ENCODE measurements around the gene CWC27.

DNA sequence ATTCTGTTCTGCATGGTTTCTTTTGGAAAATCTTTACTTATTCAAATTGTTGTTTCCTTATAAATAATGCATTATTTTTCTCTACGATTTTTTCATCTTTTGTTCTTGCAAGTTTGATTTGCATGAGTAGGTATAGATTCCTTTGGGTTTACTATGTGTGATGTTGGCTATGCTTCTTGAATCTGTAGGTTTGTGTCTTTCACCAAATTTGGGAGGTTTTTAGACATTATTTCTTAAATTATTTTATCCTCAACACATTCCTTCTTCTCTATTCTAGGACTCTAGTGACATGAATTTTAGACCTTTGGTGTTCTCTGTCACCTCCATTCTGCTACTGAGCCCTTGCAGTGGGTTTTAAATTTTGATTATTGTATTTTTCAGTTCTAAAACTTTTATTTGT lies 219.0 kb downstream of the CWC27 start:
- TF ChIP-seq CTCF (conservative IDR thresholded peaks at IDR 0.05; ENCODE audit: low read length) (no peak), EZH2phosphoT487 (IDR thresholded peaks at IDR 0.05; ENCODE audit: borderline replicate concordance) (no peak)
